GM18511 (cell line): Measurements from ENCODE around the gene GDAP2.

ENCODE experiments used
- ATAC-seq: cut with Tn5 transposase; IDR thresholded peaks from one replicate; pipeline ENCODE4 v1.9.1; 2021; ENCODE audit warnings: mild to moderate bottlenecking, moderate library complexity; ENCODE audit not compliant: unreplicated experiment

GDAP2 gene

DNA sequence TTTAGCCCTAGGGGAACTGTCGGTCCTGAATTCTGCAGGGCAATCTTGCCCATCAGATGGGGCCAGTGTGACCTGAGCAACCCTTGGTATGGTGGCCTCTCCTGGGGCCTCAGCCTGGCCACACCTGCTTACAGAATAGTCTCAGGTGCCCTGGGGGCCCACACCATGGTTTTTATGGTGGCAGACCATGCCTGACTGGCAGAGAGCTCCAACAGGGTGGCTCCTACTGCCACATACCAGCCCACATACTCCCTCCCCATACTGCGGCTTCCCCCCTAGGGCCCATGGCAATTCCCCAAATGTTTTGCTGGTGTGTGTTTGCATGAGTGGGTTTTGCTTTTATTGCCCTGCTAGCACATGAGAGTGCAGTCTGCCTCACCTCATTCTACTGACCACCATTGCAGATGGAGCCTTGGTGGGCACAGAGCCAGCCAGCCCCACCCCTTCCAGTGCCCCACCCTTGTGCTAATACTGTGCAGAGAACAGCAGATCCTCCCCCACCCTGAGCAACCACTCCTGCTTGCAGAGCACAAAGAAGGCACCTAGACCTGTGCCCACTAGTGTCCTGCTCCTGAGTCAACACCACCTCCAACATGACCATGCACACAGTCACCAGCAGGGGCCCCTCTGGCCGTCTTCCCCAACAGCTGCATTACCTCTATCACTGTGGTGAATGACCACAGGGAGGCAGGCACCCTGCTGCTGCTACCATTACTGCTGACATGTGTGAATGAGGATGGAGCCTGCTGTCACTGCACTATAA lies 86.8 kb downstream of the GDAP2 start:
- no peak for ATAC-seq

DNA sequence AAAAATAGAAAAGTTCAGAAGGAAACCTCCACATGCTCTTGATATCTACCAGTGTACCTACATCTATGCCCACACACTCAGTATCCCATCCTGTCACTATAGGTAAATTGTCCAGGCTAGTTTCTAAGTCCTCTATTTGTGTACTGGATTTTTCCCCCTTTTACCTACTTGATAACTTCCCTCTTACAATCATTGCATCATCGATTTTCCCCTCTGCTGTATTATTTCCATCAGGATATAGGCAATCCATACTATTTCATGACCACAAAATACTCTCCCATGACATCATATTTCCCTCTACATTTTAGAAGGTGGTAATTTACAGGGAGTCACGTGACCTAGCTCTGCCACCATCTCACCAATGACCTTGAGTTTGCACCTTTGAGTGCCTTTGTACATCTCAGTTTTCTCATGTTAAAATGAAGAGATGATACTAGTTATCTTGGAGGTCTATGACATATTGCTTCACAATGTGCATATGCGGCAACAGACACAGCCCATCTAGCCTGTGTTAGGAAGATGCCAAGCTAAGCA lies 88.2 kb downstream of the GDAP2 start:
- ATAC-seq, result no peak

DNA sequence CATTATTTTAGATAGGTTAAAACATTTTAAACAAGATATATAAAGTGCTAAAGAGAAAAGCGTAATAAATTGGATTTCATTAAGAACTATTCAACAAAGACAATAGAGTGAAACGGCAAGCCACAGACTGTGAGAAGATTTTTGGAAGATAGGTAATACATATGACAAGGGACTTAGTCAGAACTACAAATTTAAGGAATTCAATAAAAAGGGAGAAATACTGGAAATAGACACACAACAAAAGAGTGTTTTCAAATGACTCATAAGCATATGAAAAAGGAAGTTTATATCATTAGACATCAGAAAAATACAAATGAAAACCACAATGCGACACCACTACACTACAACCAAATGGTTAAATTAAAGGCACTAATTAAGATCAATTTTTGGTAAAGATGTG lies 90.5 kb downstream of the GDAP2 start:
- ATAC-seq, result no peak

DNA sequence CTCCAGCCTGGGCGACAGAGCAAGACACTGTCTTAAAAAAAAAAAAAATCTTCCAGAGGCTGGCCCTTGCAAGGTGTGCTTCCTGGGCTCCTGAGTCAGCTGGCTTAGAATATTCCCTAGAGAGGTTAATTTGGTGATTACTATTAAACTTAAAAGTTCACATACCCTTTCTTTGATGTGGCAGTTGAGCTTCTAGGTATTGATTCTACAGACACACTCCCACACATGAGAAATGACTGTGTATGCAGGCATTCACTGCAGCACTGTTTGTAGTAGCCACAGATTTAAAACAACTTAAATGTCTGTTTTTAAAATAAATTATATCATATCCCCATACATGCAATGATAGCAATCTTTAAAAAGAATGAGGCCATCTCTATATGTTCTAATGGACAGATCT lies 93.4 kb downstream of the GDAP2 start:
- no peak for ATAC-seq

DNA sequence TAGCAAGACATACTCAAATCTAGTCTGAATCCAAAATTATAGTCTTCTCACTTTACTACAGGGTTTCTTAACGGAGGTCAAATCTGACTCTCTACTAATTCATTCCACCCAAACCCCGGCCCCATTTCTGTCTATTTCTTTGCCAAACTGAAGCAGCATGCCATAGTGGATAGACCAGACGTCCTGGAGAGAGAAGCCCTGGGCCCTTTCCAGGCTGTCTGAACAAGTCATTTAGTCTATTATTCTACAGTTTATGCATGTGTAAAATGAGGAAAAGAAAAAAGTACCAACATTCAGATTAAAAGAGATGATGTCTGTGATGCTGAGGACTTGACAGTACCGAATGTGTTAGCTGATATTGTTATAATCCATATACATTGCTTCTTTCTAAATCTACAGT lies 95.0 kb downstream of the GDAP2 start:
- no peak for ATAC-seq

DNA sequence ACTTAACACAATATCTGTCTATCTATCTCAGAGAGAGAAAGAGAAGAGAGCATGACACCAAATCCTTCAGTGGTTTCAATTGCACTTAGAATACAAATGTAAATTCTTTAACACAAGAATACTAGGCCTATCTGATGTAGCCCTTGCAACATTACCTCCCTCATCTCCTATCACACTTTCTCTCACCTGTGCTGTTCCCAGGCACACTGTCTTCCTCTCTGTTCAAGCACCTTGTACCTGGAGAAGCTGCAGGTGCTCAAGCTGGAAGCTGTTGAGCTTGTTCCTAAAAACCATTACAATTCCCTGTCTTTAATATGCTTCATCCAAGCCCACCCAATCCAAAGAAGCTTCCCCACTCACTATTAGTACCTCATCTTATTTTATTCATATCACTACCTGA lies 97.0 kb downstream of the GDAP2 start:
- ATAC-seq, result no peak

DNA sequence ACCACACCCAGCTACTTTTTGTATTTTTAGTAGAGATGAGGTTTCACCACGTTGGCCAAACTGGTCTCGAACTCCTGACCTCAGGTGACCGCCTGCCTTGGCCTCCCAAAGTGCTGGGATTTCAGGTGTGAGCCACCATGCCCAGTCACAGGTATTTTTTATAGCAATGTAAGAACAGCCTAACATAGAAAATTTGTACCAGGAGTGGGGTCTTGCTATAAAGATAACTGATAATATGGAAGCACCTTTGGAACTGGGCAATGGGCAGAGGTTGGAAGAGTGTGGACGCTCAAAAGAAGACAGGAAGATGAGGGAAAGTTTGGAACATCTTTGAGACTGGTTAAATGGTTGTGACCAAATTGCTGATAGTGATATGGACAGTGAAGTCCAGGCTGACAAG lies 99.2 kb downstream of the GDAP2 start:
- ATAC-seq, result no peak

DNA sequence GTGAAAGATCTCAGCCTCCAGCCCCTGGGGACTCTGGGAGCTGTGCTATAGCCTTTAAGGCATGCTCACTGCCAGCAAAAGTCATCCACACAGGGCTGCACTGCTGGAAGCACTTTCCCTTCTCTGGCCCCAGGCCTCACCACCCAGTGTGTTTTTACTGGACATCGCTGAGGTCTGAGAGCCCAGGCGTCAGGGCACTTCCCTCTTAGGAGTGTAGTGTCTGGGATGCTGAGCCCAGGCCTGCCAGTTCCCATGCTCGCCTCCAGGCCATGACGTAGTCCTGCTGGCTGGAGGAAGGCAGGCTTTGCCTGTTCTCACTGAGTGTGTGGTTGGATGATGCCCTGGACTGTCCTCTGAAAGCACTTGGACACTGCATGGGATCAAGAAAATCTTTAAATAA lies 101.2 kb downstream of the GDAP2 start:
- no peak for ATAC-seq

DNA sequence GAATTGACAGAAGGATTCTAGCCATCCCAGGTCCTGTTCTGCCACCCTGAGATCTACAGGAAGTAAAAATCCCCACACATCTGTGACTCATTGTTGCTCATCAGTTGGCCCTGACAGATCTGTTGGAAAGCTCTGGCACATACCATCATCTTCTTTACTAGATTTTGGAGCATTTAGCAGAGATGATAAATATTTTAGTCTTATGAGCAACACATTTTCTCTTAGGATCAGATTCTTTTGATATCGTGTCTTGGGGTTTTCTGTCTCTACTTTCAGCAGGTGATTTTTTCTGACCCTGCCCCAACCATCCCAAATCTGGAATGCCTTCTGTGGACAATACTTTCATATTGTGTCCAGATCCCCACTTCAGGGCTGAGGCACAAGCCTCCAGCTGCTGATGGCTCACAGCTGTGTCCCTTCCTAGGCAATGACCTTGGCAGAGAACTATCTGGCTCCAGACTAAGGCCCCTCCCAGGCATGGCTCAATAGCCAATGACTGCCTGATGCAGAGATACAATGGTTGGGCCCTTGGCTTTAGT lies 102.8 kb downstream of the GDAP2 start:
- no peak for ATAC-seq

DNA sequence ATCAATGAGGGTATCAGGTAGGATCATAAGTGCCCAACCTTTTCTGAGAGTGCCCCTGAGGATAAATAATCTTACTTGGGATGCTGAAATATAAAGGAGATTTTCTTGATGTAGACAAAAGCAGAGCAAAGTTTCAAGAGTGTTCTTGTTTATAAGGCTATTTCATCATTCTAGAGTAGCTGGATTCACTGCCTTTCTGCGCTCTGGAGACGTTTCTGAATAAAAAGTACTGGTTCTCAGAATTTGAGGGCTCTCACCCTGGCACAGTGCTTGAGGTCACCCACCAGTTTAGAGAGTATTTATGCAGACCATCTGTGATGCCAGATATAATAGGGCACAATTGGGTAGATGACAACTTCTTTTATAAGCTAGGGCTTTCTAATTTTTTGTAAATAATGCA lies 103.3 kb downstream of the GDAP2 start:
- no peak for ATAC-seq

DNA sequence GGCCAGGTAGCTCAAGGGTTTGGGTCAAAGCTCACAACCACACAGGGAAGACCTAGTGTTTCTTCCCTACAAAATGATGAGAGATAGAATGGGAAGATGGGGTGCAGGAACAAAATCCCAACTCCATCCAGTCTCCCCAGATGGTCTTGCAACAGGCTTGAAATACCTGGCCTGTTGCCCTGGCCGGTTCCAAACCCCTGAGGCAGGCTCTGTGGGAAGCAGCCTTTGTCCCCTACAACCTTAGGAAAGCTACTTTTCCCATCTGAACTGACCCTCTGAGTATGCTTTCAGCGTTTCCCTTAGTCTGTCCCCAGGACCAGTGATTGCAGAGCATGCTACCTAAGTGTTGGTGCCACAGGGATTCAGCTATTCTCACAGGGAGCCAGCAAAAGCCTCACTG lies 104.0 kb downstream of the GDAP2 start:
- no peak for ATAC-seq

DNA sequence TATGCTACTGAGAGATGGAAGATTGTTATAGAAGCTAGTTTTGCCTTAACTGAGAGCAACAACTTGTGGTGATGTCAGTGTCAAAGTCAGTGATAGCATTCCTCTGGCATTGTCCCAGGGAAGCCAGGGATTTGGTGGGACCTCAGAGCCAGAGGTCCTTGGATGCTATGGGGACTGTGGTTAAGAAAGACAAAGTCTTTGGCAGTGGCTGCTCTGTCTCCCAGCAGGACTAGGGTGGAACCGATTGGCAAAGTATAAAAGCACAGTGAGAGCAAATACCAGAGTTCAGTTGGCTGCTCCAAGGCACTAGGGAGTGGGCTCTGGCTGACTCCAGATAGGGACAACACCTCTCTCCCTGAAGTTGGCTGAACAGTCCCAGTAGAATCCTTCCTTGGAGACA lies 104.8 kb downstream of the GDAP2 start:
- ATAC-seq, result no peak

DNA sequence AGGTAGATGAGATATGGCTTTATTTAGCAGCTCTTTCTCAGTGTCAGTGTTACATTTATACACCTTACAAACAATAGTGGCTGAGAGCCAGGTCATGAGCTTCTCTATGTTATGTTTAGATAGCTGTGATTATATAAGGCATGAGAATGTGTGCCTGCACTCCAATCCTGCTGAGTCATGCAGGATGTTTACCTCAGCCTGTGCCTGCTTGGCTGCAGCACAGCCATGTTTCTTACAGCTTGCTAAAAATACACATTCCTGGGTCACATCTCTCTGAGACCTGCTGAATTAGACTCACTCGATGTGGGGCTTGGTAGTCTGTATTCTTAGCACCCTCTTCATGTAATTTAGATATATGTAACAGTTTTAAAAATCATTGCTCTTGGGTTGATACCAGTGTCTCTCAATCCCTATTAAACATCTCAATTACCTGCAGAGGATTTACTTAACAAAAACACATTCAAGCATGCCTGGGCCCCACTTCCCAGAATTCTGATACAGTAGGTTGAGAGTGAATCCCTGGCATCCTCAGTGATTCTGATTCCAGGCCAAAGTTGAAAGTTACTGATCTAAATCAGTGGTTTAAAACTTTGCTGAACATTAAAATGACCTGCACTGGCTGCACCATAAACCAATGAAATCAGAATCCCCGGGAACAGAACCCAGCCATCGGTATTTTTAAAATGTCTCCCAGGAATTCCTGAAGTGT lies 107.5 kb downstream of the GDAP2 start:
- ATAC-seq, result no peak

DNA sequence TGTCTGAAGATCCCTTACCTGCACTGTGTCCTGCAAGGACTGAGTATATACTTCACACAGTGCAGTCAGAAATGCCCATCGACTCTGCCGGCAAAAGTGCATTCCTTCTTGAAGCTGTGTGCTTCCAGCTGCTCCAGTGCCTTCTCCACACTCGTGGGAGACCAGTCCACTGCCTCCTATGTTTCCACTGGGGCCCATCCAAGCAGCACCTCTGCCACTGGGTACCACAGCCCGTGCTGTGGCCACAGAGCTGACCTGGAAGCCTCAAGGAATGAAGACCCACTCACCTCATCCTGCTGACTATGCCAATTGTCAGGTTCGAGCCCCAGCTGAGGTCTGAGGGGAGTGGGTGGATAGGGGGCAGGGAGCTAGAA lies 108.1 kb downstream of the GDAP2 start:
- no peak for ATAC-seq

DNA sequence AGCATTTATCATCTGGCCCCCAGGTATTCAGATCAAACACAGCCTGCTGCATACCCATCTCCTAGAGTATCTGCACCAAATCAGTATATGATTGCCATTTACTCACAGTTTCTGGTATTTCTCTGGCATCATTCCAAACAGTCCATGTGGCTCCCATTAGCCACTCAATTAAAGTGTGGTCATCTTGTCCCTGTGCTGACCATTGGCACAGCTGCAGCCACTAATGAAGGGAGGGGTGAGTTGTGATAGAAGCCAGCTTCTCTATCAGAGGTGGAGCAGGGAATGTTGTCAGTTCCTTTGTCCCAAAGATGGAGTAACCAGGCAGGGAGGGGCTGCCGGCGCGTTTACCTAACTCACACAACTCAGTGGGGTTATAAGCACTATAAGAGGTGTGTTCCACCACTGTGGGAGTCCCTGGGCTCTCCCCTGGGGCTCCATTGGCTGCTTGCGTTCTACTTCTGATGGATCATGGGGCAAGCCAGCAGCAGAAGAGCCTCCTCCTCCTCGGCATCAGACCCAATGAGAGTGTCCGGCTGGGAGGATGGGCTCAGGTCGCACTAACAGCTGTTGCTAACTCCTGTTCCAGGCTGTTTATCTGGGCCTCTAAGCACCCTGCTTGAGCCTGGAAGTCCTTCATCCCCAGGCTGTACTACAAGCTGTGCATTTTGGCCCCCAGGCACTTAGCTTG lies 108.6 kb downstream of the GDAP2 start:
- ATAC-seq, result no peak

DNA sequence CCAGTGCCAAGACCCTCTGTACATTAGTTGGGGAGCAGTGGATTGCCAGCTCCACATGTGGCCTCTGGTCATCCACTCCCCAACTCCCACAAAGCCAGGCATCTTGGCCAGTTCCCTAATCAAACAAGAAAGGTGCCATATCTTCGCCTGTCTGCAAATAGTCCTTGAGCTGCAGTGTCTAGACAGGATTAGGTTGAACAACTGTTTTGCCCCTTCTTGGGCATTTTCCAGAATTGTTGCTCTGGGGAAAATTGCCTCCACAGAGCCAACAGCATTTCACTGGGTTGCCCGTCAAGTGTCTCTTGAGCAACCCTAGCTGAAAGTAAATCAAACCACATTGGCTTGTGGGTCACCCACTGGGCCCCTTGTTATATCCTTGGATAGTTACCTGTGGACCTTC lies 109.3 kb downstream of the GDAP2 start:
- ATAC-seq, result no peak

DNA sequence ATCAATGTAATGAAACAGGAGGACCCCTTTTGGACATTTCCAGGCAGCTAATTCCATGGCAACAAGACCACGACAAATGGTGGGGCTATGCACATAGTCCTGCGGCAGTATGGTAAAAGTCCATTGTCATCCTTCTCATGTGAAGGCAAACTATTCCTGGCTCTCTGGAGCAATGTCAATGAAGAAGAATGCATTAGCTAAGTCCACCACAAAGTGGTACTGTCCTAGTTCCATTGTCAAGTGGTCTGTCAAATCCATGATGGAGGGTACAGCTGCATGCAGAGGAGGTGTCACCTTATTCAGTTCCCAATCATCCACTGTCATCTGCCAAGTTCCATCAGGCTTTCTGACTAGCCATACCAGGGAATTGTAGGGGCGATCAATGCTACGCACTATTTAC lies 110.1 kb downstream of the GDAP2 start:
- no peak for ATAC-seq

DNA sequence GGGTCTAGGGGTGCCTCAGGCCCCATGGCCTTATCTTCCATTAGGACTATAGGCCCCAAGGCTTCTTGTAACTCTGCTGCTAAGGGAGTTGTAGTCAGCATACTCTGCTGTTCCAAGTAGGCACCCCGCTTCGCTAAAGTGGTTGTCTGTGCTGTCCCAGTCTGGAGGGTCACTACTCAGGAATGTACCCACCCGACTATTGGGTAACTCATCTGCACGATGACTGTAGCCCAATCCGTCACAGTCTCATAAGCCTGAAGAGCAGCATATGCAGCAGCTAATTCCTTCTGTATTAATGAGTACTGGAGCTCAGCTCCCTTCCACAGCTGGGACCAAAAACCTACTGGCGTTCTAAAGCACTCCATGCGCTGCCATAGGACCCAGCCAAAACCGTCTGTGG lies 111.0 kb downstream of the GDAP2 start:
- no peak for ATAC-seq

DNA sequence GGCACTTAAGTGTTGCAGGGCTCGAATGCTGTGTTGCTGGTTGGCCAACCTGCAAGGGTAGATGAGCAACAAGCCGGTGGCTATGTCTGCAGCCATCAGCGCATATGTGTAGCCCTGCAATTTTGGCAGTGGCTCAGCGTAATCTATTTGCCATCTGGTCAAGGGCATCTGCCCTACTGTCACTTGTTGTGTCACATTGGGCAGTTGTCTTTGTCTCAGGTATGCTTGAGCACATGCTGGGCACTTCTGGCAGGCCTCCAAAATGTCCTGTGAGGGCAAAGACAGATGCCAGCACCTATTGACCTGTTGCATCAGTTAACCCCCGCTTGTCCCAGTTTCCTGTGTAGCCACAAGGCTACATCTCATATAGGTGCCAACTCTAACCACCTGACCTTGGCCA lies 111.8 kb downstream of the GDAP2 start:
- ATAC-seq, result no peak

DNA sequence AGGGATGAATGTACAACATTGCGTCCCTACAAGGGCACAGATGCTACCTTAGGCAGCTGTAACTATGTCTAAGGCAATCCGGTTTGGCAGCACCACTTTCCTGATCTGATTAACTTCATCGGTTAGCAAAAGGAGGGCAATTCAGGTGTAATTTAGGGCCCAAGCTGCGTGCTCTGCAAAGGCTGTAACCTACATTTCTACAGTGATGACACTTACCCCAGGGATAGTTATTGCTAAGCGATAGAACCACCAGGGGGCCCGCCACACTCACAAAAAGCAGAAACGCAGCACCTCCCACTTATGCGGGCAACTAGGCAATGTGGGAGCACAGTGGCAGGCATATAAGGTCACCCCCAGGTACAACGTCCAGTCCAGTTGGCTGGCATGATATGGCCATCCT lies 113.5 kb downstream of the GDAP2 start:
- ATAC-seq, result no peak
